Inflammatory macrophage treated with lipopolysaccharide for 1 hour (primary cell): ENCODE results near the gene PRDM16.

Source experiments
- DNase-seq, 2 donors: peaks; one replicate each; pipeline ENCODE4 v3.0.0-alpha.2; 2020 to 2022

PRDM16 gene

GRCh38 chr1:3426956-3427535, 358.0 kb downstream of the PRDM16 start:
- DNase-seq: no peak

GRCh38 chr1:3427711-3428704, 359.0 kb downstream of the PRDM16 start:
- no peak for DNase-seq

- DNase-seq: no peak
Observed at GRCh38 chr1:3428899-3429298, 359.9 kb downstream of the PRDM16 start.

GRCh38 chr1:3429320-3429719, 360.3 kb downstream of the PRDM16 start:
- no peak for DNase-seq

GRCh38 chr1:3429766-3430165, 360.8 kb downstream of the PRDM16 start:
- no peak for DNase-seq

GRCh38 chr1:3430406-3430805, 361.4 kb downstream of the PRDM16 start:
- DNase-seq: no peak

GRCh38 chr1:3430820-3431219, 361.8 kb downstream of the PRDM16 start:
- no peak for DNase-seq

GRCh38 chr1:3431266-3431665, 362.3 kb downstream of the PRDM16 start:
- no peak for DNase-seq

- DNase-seq: no peak
Observed at GRCh38 chr1:3431686-3432085, 362.7 kb downstream of the PRDM16 start.

GRCh38 chr1:3432306-3432705, 363.3 kb downstream of the PRDM16 start:
- no peak for DNase-seq

- DNase-seq: no peak
Observed at GRCh38 chr1:3433076-3433475, 364.1 kb downstream of the PRDM16 start.

- DNase-seq: no peak
Observed at GRCh38 chr1:3433596-3434320, 364.8 kb downstream of the PRDM16 start.

- DNase-seq: no peak
Observed at GRCh38 chr1:3434406-3435110, 365.6 kb downstream of the PRDM16 start.

- DNase-seq: no peak
Observed at GRCh38 chr1:3435666-3436065, 366.7 kb downstream of the PRDM16 start.

- no peak for DNase-seq
Observed at GRCh38 chr1:3436451-3436850, 367.4 kb downstream of the PRDM16 start.

- no peak for DNase-seq
Observed at GRCh38 chr1:3436901-3437300, 367.9 kb downstream of the PRDM16 start.

- no peak for DNase-seq
Observed at GRCh38 chr1:3438661-3439180, 369.7 kb downstream of the PRDM16 start.

GRCh38 chr1:3439346-3440299, 370.6 kb downstream of the PRDM16 start:
- no peak for DNase-seq

GRCh38 chr1:3440300-3440681, 371.3 kb downstream of the PRDM16 start:
- no peak for DNase-seq

GRCh38 chr1:3440711-3441409, 371.9 kb downstream of the PRDM16 start:
- no peak for DNase-seq

- DNase-seq: no peak
Observed at GRCh38 chr1:3441410-3441847, 372.4 kb downstream of the PRDM16 start.
